ENCODE measurements around the gene DDX10.
"Not testable (repeated sequence)": the region's sequence is repeated elsewhere in the genome, so short reads cannot be mapped to it uniquely, and the experiment has no call there.

DDX10 gene

DNA sequence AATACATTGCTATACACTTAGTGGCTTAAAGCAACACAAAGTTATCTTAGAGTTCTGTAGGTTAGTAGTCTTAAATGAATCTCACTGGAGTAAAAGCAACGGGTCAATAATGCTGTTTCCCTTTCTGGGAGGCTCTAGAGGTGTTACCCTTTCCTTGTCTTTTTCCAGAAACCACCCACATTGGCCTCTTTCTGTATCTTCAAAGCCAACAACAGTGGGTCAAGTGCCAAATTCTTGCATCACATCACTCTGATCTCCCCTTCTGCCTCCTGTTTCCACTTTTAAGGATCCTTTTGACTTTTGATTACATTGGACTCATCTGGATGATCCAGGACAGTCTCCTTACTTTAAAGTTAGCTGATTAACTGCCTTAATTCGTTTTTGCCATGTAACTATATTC is 93.6 kb downstream of the DDX10 start:
- Histone ChIP-seq H3K4me3 (ENCODE audit: low read depth in 1 of 2, low read length in 2 of 2) (no peak overlapping the region), H3K9ac (ENCODE audit: low read depth in 1 of 2, low read length in 2 of 2) (no peak overlapping the region), H3K27ac (ENCODE audit: low read depth, low read length) (no peak overlapping the region), H3K9me3 (ENCODE audit: control insufficient read depth in 1 of 2, low read length in 2 of 2) (no peaks in the 10 kb centered on the region), H3K36me3 (ENCODE audit: control insufficient read depth in 1 of 2, insufficient read depth in 2 of 2, low read length in 2 of 2) (no peaks in the 10 kb centered on the region), H3K27me3 (ENCODE audit: control insufficient read depth in 1 of 2, insufficient read depth in 2 of 2, low read length in 2 of 2) (no peaks in the 10 kb centered on the region), H3K4me1 (ENCODE audit: control insufficient read depth in 1 of 2, insufficient read depth in 2 of 2, low read length in 2 of 2) (no peaks in the 10 kb centered on the region)

- no peak overlapping the region for H3K27ac ChIP-seq (ENCODE audit: low read depth, low read length)
- H3K9me3 ChIP-seq (ENCODE audit: control insufficient read depth in 1 of 2, low read length in 2 of 2), result no peaks in the 10 kb centered on the region
- H3K36me3 ChIP-seq (ENCODE audit: control insufficient read depth in 1 of 2, insufficient read depth in 2 of 2, low read length in 2 of 2), result no peaks in the 10 kb centered on the region
- no peaks in the 10 kb centered on the region for H3K4me1 ChIP-seq (ENCODE audit: control insufficient read depth in 1 of 2, insufficient read depth in 2 of 2, low read length in 2 of 2)
- H3K4me3 ChIP-seq (ENCODE audit: low read depth in 1 of 2, low read length in 2 of 2), result no peak overlapping the region
- no peak overlapping the region for H3K9ac ChIP-seq (ENCODE audit: low read depth in 1 of 2, low read length in 2 of 2)
- H3K27me3 ChIP-seq (ENCODE audit: control insufficient read depth in 1 of 2, insufficient read depth in 2 of 2, low read length in 2 of 2), result no peaks in the 10 kb centered on the region
Measured at GRCh38 chr11:108766596-108767173, 101.8 kb downstream of the DDX10 start.

- H3K27me3 ChIP-seq (ENCODE audit: control insufficient read depth in 1 of 2, insufficient read depth in 2 of 2, low read length in 2 of 2), result no peaks in the 10 kb centered on the region
- H3K9ac ChIP-seq (ENCODE audit: low read depth in 1 of 2, low read length in 2 of 2), result no peak overlapping the region
- no peaks in the 10 kb centered on the region for H3K36me3 ChIP-seq (ENCODE audit: control insufficient read depth in 1 of 2, insufficient read depth in 2 of 2, low read length in 2 of 2)
- H3K4me1 ChIP-seq (ENCODE audit: control insufficient read depth in 1 of 2, insufficient read depth in 2 of 2, low read length in 2 of 2), result no peaks in the 10 kb centered on the region
- no peak overlapping the region for H3K4me3 ChIP-seq (ENCODE audit: low read depth in 1 of 2, low read length in 2 of 2)
- H3K27ac ChIP-seq (ENCODE audit: low read depth, low read length), result no peak overlapping the region
- no peaks in the 10 kb centered on the region for H3K9me3 ChIP-seq (ENCODE audit: control insufficient read depth in 1 of 2, low read length in 2 of 2)
Measured at GRCh38 chr11:108768370-108768769, 103.5 kb downstream of the DDX10 start.

DNA sequence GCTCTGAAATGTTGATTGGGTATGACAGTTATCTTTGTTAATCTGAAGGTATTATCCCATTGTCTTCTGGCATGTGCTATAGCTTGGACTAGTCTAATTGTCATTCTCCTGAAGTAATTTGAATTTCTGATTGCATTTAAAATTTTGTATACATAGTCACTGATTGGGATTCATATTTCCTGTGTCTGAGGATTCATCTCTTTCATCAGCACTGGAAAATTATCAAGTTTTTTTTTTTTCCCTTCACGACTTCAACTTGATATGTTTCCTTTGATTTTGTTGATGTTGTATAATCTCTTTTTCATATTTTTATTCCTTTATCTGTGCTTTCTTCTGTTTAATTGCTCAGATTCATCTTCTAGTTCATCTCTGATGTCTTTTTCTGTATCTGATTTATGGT is 104.1 kb downstream of the DDX10 start:
- Histone ChIP-seq H3K9ac (ENCODE audit: low read depth in 1 of 2, low read length in 2 of 2) (no peak overlapping the region), H3K36me3 (ENCODE audit: control insufficient read depth in 1 of 2, insufficient read depth in 2 of 2, low read length in 2 of 2) (no peaks in the 10 kb centered on the region), H3K4me1 (ENCODE audit: control insufficient read depth in 1 of 2, insufficient read depth in 2 of 2, low read length in 2 of 2) (no peaks in the 10 kb centered on the region), H3K9me3 (ENCODE audit: control insufficient read depth in 1 of 2, low read length in 2 of 2) (no peaks in the 10 kb centered on the region), H3K4me3 (ENCODE audit: low read depth in 1 of 2, low read length in 2 of 2) (no peak overlapping the region), H3K27me3 (ENCODE audit: control insufficient read depth in 1 of 2, insufficient read depth in 2 of 2, low read length in 2 of 2) (no peaks in the 10 kb centered on the region), H3K27ac (ENCODE audit: low read depth, low read length) (no peak overlapping the region)

- no peaks in the 10 kb centered on the region for H3K27me3 ChIP-seq (ENCODE audit: control insufficient read depth in 1 of 2, insufficient read depth in 2 of 2, low read length in 2 of 2)
- H3K4me3 ChIP-seq (ENCODE audit: low read depth in 1 of 2, low read length in 2 of 2), result no peak overlapping the region
- no peaks in the 10 kb centered on the region for H3K4me1 ChIP-seq (ENCODE audit: control insufficient read depth in 1 of 2, insufficient read depth in 2 of 2, low read length in 2 of 2)
- H3K27ac ChIP-seq (ENCODE audit: low read depth, low read length), result no peak overlapping the region
- H3K9ac ChIP-seq (ENCODE audit: low read depth in 1 of 2, low read length in 2 of 2), result no peak overlapping the region
- no peaks in the 10 kb centered on the region for H3K9me3 ChIP-seq (ENCODE audit: control insufficient read depth in 1 of 2, low read length in 2 of 2)
- H3K36me3 ChIP-seq (ENCODE audit: control insufficient read depth in 1 of 2, insufficient read depth in 2 of 2, low read length in 2 of 2), result no peaks in the 10 kb centered on the region
Measured at GRCh38 chr11:108774037-108774730, 109.3 kb downstream of the DDX10 start.

GRCh38 chr11:108775324-108775723 is 110.5 kb downstream of the DDX10 start:
- no peak overlapping the region for H3K9ac ChIP-seq (ENCODE audit: low read depth in 1 of 2, low read length in 2 of 2)
- H3K27ac ChIP-seq (ENCODE audit: low read depth, low read length), result no peak overlapping the region
- no peaks in the 10 kb centered on the region for H3K9me3 ChIP-seq (ENCODE audit: control insufficient read depth in 1 of 2, low read length in 2 of 2)
- H3K36me3 ChIP-seq (ENCODE audit: control insufficient read depth in 1 of 2, insufficient read depth in 2 of 2, low read length in 2 of 2), result no peaks in the 10 kb centered on the region
- H3K4me3 ChIP-seq (ENCODE audit: low read depth in 1 of 2, low read length in 2 of 2), result no peak overlapping the region
- no peaks in the 10 kb centered on the region for H3K4me1 ChIP-seq (ENCODE audit: control insufficient read depth in 1 of 2, insufficient read depth in 2 of 2, low read length in 2 of 2)
- H3K27me3 ChIP-seq (ENCODE audit: control insufficient read depth in 1 of 2, insufficient read depth in 2 of 2, low read length in 2 of 2), result no peaks in the 10 kb centered on the region

DNA sequence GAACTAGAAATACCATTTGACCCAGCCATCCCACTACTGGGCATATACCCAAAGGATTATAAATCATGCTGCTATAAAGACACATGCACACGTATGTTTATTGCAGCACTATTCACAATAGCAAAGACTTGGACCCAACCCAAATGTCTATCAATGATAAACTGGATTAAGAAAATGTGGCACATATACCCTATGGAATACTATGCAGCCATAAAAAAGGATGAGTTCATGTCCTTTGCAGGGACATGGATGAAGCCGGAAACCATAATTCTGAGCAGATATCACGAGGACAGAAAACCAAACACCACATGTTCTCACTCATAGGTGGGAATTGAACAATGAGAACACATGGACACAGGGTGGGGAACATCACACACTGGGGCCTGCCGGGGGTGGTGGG is 114.3 kb downstream of the DDX10 start:
- H3K27ac ChIP-seq (ENCODE audit: low read depth, low read length); H3K4me3 ChIP-seq (ENCODE audit: low read depth in 1 of 2, low read length in 2 of 2): not testable (repeated sequence)

GRCh38 chr11:108780119-108780518 is 115.2 kb downstream of the DDX10 start:
- Histone ChIP-seq H3K27ac (ENCODE audit: low read depth, low read length) (no peak overlapping the region), H3K4me3 (ENCODE audit: low read depth in 1 of 2, low read length in 2 of 2) (no peak overlapping the region), H3K9ac (ENCODE audit: low read depth in 1 of 2, low read length in 2 of 2) (no peak overlapping the region), H3K9me3 (ENCODE audit: control insufficient read depth in 1 of 2, low read length in 2 of 2) (no peaks in the 10 kb centered on the region), H3K27me3 (ENCODE audit: control insufficient read depth in 1 of 2, insufficient read depth in 2 of 2, low read length in 2 of 2) (no peaks in the 10 kb centered on the region), H3K4me1 (ENCODE audit: control insufficient read depth in 1 of 2, insufficient read depth in 2 of 2, low read length in 2 of 2) (no peaks in the 10 kb centered on the region), H3K36me3 (ENCODE audit: control insufficient read depth in 1 of 2, insufficient read depth in 2 of 2, low read length in 2 of 2) (no peaks in the 10 kb centered on the region)

More for the DNA sequence above, 114.3 kb downstream of the DDX10 start:
- H3K9ac ChIP-seq (ENCODE audit: low read depth in 1 of 2, low read length in 2 of 2); H3K27me3 ChIP-seq (ENCODE audit: control insufficient read depth in 1 of 2, insufficient read depth in 2 of 2, low read length in 2 of 2); H3K36me3 ChIP-seq (ENCODE audit: control insufficient read depth in 1 of 2, insufficient read depth in 2 of 2, low read length in 2 of 2); H3K9me3 ChIP-seq (ENCODE audit: control insufficient read depth in 1 of 2, low read length in 2 of 2); H3K4me1 ChIP-seq (ENCODE audit: control insufficient read depth in 1 of 2, insufficient read depth in 2 of 2, low read length in 2 of 2): not testable (repeated sequence)

GRCh38 chr11:108781946-108782345 is 117.1 kb downstream of the DDX10 start:
- Histone ChIP-seq H3K9ac (ENCODE audit: low read depth in 1 of 2, low read length in 2 of 2) (no peak overlapping the region), H3K27ac (ENCODE audit: low read depth, low read length) (no peak overlapping the region), H3K9me3 (ENCODE audit: control insufficient read depth in 1 of 2, low read length in 2 of 2) (no peaks in the 10 kb centered on the region), H3K36me3 (ENCODE audit: control insufficient read depth in 1 of 2, insufficient read depth in 2 of 2, low read length in 2 of 2) (no peaks in the 10 kb centered on the region), H3K4me1 (ENCODE audit: control insufficient read depth in 1 of 2, insufficient read depth in 2 of 2, low read length in 2 of 2) (no peaks in the 10 kb centered on the region), H3K27me3 (ENCODE audit: control insufficient read depth in 1 of 2, insufficient read depth in 2 of 2, low read length in 2 of 2) (no peaks in the 10 kb centered on the region), H3K4me3 (ENCODE audit: low read depth in 1 of 2, low read length in 2 of 2) (no peak overlapping the region)

- no peaks in the 10 kb centered on the region for H3K9me3 ChIP-seq (ENCODE audit: control insufficient read depth in 1 of 2, low read length in 2 of 2)
- H3K36me3 ChIP-seq (ENCODE audit: control insufficient read depth in 1 of 2, insufficient read depth in 2 of 2, low read length in 2 of 2), result no peaks in the 10 kb centered on the region
- H3K4me3 ChIP-seq (ENCODE audit: low read depth in 1 of 2, low read length in 2 of 2), result no peak overlapping the region
- no peaks in the 10 kb centered on the region for H3K27me3 ChIP-seq (ENCODE audit: control insufficient read depth in 1 of 2, insufficient read depth in 2 of 2, low read length in 2 of 2)
- no peak overlapping the region for H3K9ac ChIP-seq (ENCODE audit: low read depth in 1 of 2, low read length in 2 of 2)
- no peak overlapping the region for H3K27ac ChIP-seq (ENCODE audit: low read depth, low read length)
- no peaks in the 10 kb centered on the region for H3K4me1 ChIP-seq (ENCODE audit: control insufficient read depth in 1 of 2, insufficient read depth in 2 of 2, low read length in 2 of 2)
Measured at GRCh38 chr11:108786281-108786990, 121.6 kb downstream of the DDX10 start.

All from duodenal mucosa (tissue), 2 donors.